LNCAP (cell line): ENCODE results near the gene RET.

Source experiments
- CTCF ChIP-seq: fragments of 450-650 bp; IDR thresholded peaks from 2 replicates; pipeline ENCODE4 v1.5.1; 2017; ENCODE audit warnings: mild to moderate bottlenecking

Gene RET

GRCh38 chr10:43059828-43060227 is 17.0 kb upstream of the RET start:
- TF ChIP-seq CTCF, result no peak

GRCh38 chr10:43060291-43060690 is 16.6 kb upstream of the RET start:
- TF ChIP-seq CTCF, result no peak

GRCh38 chr10:43061331-43061730 is 15.5 kb upstream of the RET start:
- no peak for TF ChIP-seq CTCF

GRCh38 chr10:43061760-43062159 is 15.1 kb upstream of the RET start:
- TF ChIP-seq CTCF, result no peak

GRCh38 chr10:43062402-43063160 is 14.3 kb upstream of the RET start:
- no peak for TF ChIP-seq CTCF

- TF ChIP-seq CTCF, result no peak
These were observed 12.4 kb upstream of the RET start for GRCh38 chr10:43064331-43065075.

- no peak for TF ChIP-seq CTCF
These were observed 11.6 kb upstream of the RET start for GRCh38 chr10:43065234-43065633.
